MG63 (cell line): ENCODE results near the gene VAMP5. TPM values are rescaled to one million over a fixed set of nuclear protein-coding genes. Genes with fewer than 3 reads are reported as not detected.
"Not testable (repeated sequence)": the region's sequence is repeated elsewhere in the genome, so short reads cannot be mapped to it uniquely, and the experiment has no call there.

Experiments used
- DNase-seq: peaks from one replicate; pipeline ENCODE4 v3.0.0-alpha.2; 2020
- H3K27me3 ChIP-seq: fragments of 250-450 bp; sonication (Bioruptor Pico); 2 replicates; pipeline ENCODE4 v1.5.1; 2020; ENCODE audit warnings: mild to moderate bottlenecking, moderate library complexity
- H3K36me3 ChIP-seq: fragments of 250-450 bp; sonication (Bioruptor Pico); 2 replicates; pipeline ENCODE4 v1.5.1; 2020; ENCODE audit warnings: mild to moderate bottlenecking, moderate library complexity
- H3K4me3 ChIP-seq: fragments of 250-450 bp; sonication (Bioruptor Pico); 2 replicates; pipeline ENCODE4 v1.5.1; 2020; ENCODE audit warnings: mild to moderate bottlenecking, moderate library complexity
- H3K9me3 ChIP-seq: fragments of 250-450 bp; sonication (Bioruptor Pico); 2 replicates; pipeline ENCODE4 v1.5.1; 2020; ENCODE audit warnings: mild to moderate bottlenecking, moderate library complexity
- total RNA-seq: library from RNA; depleted of rRNA; stranded (reverse); fragments of >200 nt; shearing (Covaris generic); gene quantifications from 2 replicates; pipeline ENCODE4 v1.2.3, GENCODE V29; 2014; ENCODE audit warnings: low replicate concordance; rRNA removed

Gene VAMP5
- 8.3 and 76.7 TPM in 2 replicates for total RNA-seq

- no peaks in the 10 kb centered on the region for H3K36me3 ChIP-seq
- no peaks in the 10 kb centered on the region for H3K27me3 ChIP-seq
- peak within 1 kb of the TSS; percentile 52 for H3K4me3 ChIP-seq
- no peaks in the 10 kb centered on the region for H3K9me3 ChIP-seq
- peak; percentile 35 for DNase-seq
These were observed at the start of gene VAMP5 for GRCh38 chr2:85584354-85584856. Gene VAMP5, plus strand, starts transcription at chr2:85584431. Its CDS starts 60 bp downstream, at chr2:85584491.

- H3K4me3 ChIP-seq, result no peak overlapping the region
- H3K36me3 ChIP-seq, result peaks cover 7% of the 10 kb centered on the region
- H3K9me3 ChIP-seq, result no peaks in the 10 kb centered on the region
- DNase-seq, result no peak
- H3K27me3 ChIP-seq, result no peaks in the 10 kb centered on the region
These were observed 49.4 kb upstream of the VAMP5 start for GRCh38 chr2:85534881-85535280.

- Histone ChIP-seq H3K4me3 (peak overlapping the region; percentile 95; the same call in 1 of the 2 replicates), H3K36me3 (peaks cover 23% of the 10 kb centered on the region), H3K9me3 (no peaks in the 10 kb centered on the region), H3K27me3 (no peaks in the 10 kb centered on the region)
- DNase-seq, result peak; percentile 77
These were observed 47.8 kb upstream of the VAMP5 start for GRCh38 chr2:85536479-85536878.

GRCh38 chr2:85537600-85538506, 46.4 kb upstream of the VAMP5 start:
- DNase-seq, result peak; percentile 32
- peaks cover 37% of the 10 kb centered on the region for H3K36me3 ChIP-seq
- H3K9me3 ChIP-seq, result no peaks in the 10 kb centered on the region
- no peaks in the 10 kb centered on the region for H3K27me3 ChIP-seq
- H3K4me3 ChIP-seq, result peak overlapping the region; percentile 95

- DNase-seq, result peak; percentile 95
- no peaks in the 10 kb centered on the region for H3K27me3 ChIP-seq
- H3K36me3 ChIP-seq, result peaks cover 46% of the 10 kb centered on the region
- peak within 1 kb of the TSS; percentile 95 for H3K4me3 ChIP-seq
- no peaks in the 10 kb centered on the region for H3K9me3 ChIP-seq
These were observed 45.5 kb upstream of the VAMP5 start, which contains the start of gene MAT2A for GRCh38 chr2:85538507-85539360. Gene MAT2A, plus strand, starts transcription at chr2:85539168. Its CDS starts 120 bp downstream, at chr2:85539288.

- DNase-seq, result peak; percentile 85
- H3K9me3 ChIP-seq, result no peaks in the 10 kb centered on the region
- H3K27me3 ChIP-seq, result no peaks in the 10 kb centered on the region
- peaks cover 54% of the 10 kb centered on the region for H3K36me3 ChIP-seq
- peak overlapping the region; percentile 95 for H3K4me3 ChIP-seq
These were observed 44.7 kb upstream of the VAMP5 start for GRCh38 chr2:85539361-85540132.

- no peak for DNase-seq
- peak overlapping the region; percentile 95 for H3K4me3 ChIP-seq
These were observed 44.0 kb upstream of the VAMP5 start for GRCh38 chr2:85540133-85540648.

GRCh38 chr2:85541262-85541661, 43.0 kb upstream of the VAMP5 start:
- no peak for DNase-seq
- no peaks in the 10 kb centered on the region for H3K9me3 ChIP-seq
- H3K36me3 ChIP-seq, result peaks cover 68% of the 10 kb centered on the region
- peak overlapping the region; percentile 95 for H3K4me3 ChIP-seq
- no peaks in the 10 kb centered on the region for H3K27me3 ChIP-seq

More at GRCh38 chr2:85540133-85540648, 44.0 kb upstream of the VAMP5 start:
- Histone ChIP-seq H3K36me3 (peaks cover 61% of the 10 kb centered on the region), H3K9me3 (no peaks in the 10 kb centered on the region), H3K27me3 (no peaks in the 10 kb centered on the region)

- DNase-seq, result peak; percentile 34
- Histone ChIP-seq H3K9me3 (no peaks in the 10 kb centered on the region), H3K27me3 (no peaks in the 10 kb centered on the region), H3K4me3 (peak overlapping the region; percentile 95), H3K36me3 (peaks cover 72% of the 10 kb centered on the region)
These were observed 42.3 kb upstream of the VAMP5 start for GRCh38 chr2:85541753-85542457.

GRCh38 chr2:85542777-85543176, 41.5 kb upstream of the VAMP5 start:
- Histone ChIP-seq H3K27me3 (no peaks in the 10 kb centered on the region), H3K9me3 (no peaks in the 10 kb centered on the region), H3K36me3 (peaks cover 72% of the 10 kb centered on the region)

GRCh38 chr2:85544254-85544691, 40.0 kb upstream of the VAMP5 start:
- H3K36me3 ChIP-seq, result peaks cover 71% of the 10 kb centered on the region
- not testable (repeated sequence) for H3K27me3 ChIP-seq, H3K9me3 ChIP-seq, H3K4me3 ChIP-seq, DNase-seq

More at GRCh38 chr2:85542777-85543176, 41.5 kb upstream of the VAMP5 start:
- DNase-seq, result no peak
- peak overlapping the region; percentile 95 for H3K4me3 ChIP-seq

- peaks cover 67% of the 10 kb centered on the region for H3K36me3 ChIP-seq
- not testable (repeated sequence) for H3K4me3 ChIP-seq, H3K9me3 ChIP-seq, DNase-seq, H3K27me3 ChIP-seq
These were observed 39.1 kb upstream of the VAMP5 start for GRCh38 chr2:85544915-85545779.

- Histone ChIP-seq H3K9me3 (no peaks in the 10 kb centered on the region), H3K27me3 (no peaks in the 10 kb centered on the region), H3K36me3 (peaks cover 67% of the 10 kb centered on the region), H3K4me3 (no peak overlapping the region)
- DNase-seq, result no peak
These were observed 38.4 kb upstream of the VAMP5 start for GRCh38 chr2:85545780-85546240.

GRCh38 chr2:85547089-85547858, 37.0 kb upstream of the VAMP5 start:
- H3K36me3 ChIP-seq, result peaks cover 67% of the 10 kb centered on the region
- no peak for DNase-seq
- no peak overlapping the region for H3K4me3 ChIP-seq
- no peaks in the 10 kb centered on the region for H3K9me3 ChIP-seq
- H3K27me3 ChIP-seq, result no peaks in the 10 kb centered on the region
